HEK293 (cell line): ENCODE measurements around the gene VDR.

Experiments used
- CTCF ChIA-PET: fragments of 350-600 bp; formaldehyde crosslinking; extraction: SDS; loops from one replicate; lab custom pipeline; 2021; ENCODE audit warnings: antibody characterized with exemption; lab: Yijun Ruan, JAX
- POLR2A ChIA-PET: fragments of 300-600 bp; formaldehyde crosslinking; extraction: SDS; loops from one replicate; lab custom pipeline; 2020; ENCODE audit warnings: antibody characterized with exemption, inconsistent platforms; lab: Yijun Ruan, JAX
- H3K27ac ChIP-seq: fragments of 200-500 bp; sonication (Bioruptor generic); 2 replicates; pipeline ENCODE4 v1.5.1; 2014; ENCODE audit warnings: low read depth, low read length, control low read depth, inconsistent platforms; ENCODE audit errors: extremely low read depth
- H3K36me3 ChIP-seq, 2 experiments: fragments of 200-500 bp in 1 of 2; sonication (Bioruptor generic) in 1 of 2; 1 replicate in 1 of 2; 2 replicates in 1 of 2; pipeline ENCODE4 v1.5.1; 2014 to 2017; ENCODE audit warnings: inconsistent platforms in 2 of 2, low read length in 2 of 2; ENCODE audit not compliant: control insufficient read depth in 2 of 2, insufficient read depth in 1 of 2
- H3K4me1 ChIP-seq: fragments of 200-500 bp; sonication (Bioruptor generic); 2 replicates; pipeline ENCODE4 v1.5.1; 2014; ENCODE audit warnings: mild to moderate bottlenecking, low read length, inconsistent platforms; ENCODE audit not compliant: control insufficient read depth, insufficient read depth
- H3K4me3 ChIP-seq: 2 replicates; pipeline ENCODE4 v1.5.1; 2011; ENCODE audit warnings: low read depth, mild to moderate bottlenecking, control low read depth, low read length, moderate library complexity
- H3K9me3 ChIP-seq: fragments of 200-500 bp; sonication (Bioruptor generic); 2 replicates; pipeline ENCODE4 v1.5.1; 2014; ENCODE audit warnings: low read depth, low read length, inconsistent platforms; ENCODE audit not compliant: control insufficient read depth, insufficient read depth
- EGR2 ChIP-seq: fragments of 450-650 bp; formaldehyde crosslinking; IDR thresholded peaks from 2 replicates; pipeline ENCODE4 v1.5.1; 2016; ENCODE audit warnings: low read depth, missing biosample characterization, missing genetic modification characterization
- GLIS1 ChIP-seq: fragments of 450-650 bp; formaldehyde crosslinking; IDR thresholded peaks from 2 replicates; pipeline ENCODE4 v1.5.1; 2016; ENCODE audit warnings: missing biosample characterization, missing genetic modification characterization
- WT1 ChIP-seq: fragments of 450-650 bp; formaldehyde crosslinking; IDR thresholded peaks from 2 replicates; pipeline ENCODE4 v1.5.1; 2016; ENCODE audit warnings: missing biosample characterization, missing genetic modification characterization
- ZBTB48 ChIP-seq: fragments of 450-650 bp; formaldehyde crosslinking; IDR thresholded peaks from 2 replicates; pipeline ENCODE4 v1.5.1; 2016; ENCODE audit warnings: missing biosample characterization, missing genetic modification characterization
- ZFHX2 ChIP-seq: fragments of 450-650 bp; formaldehyde crosslinking; conservative IDR thresholded peaks from 2 replicates; pipeline ENCODE4 v1.5.1; 2016; ENCODE audit warnings: missing biosample characterization, missing genetic modification characterization
- ZNF132 ChIP-seq: fragments of 450-650 bp; formaldehyde crosslinking; IDR thresholded peaks from 2 replicates; pipeline ENCODE4 v1.5.1; 2017; ENCODE audit warnings: missing biosample characterization, missing genetic modification characterization, borderline replicate concordance
- ZNF18 ChIP-seq: fragments of 450-650 bp; formaldehyde crosslinking; IDR thresholded peaks from 2 replicates; pipeline ENCODE4 v1.5.1; 2016; ENCODE audit warnings: missing biosample characterization, missing genetic modification characterization
- ZNF24 ChIP-seq: fragments of 450-650 bp; formaldehyde crosslinking; IDR thresholded peaks from 2 replicates; pipeline ENCODE4 v1.5.1; 2016; ENCODE audit warnings: missing biosample characterization, missing genetic modification characterization
- ZNF324 ChIP-seq: fragments of 450-650 bp; formaldehyde crosslinking; IDR thresholded peaks from 2 replicates; pipeline ENCODE4 v1.5.1; 2016; ENCODE audit warnings: missing biosample characterization, missing genetic modification characterization
- ZNF521 ChIP-seq: fragments of 450-650 bp; formaldehyde crosslinking; IDR thresholded peaks from 2 replicates; pipeline ENCODE4 v1.5.1; 2017; ENCODE audit warnings: missing biosample characterization, mild to moderate bottlenecking, missing genetic modification characterization
- TF ChIP-seq, protein P1 (sequence below): fragments of 450-650 bp; formaldehyde crosslinking; IDR thresholded peaks from 2 replicates; pipeline ENCODE4 v1.5.1; 2016; ENCODE audit warnings: missing biosample characterization, missing genetic modification characterization
- TF ChIP-seq, protein P2 (sequence below): fragments of 450-650 bp; formaldehyde crosslinking; IDR thresholded peaks from 2 replicates; pipeline ENCODE4 v1.5.1; 2016; ENCODE audit warnings: missing biosample characterization, missing genetic modification characterization

VDR gene

DNA sequence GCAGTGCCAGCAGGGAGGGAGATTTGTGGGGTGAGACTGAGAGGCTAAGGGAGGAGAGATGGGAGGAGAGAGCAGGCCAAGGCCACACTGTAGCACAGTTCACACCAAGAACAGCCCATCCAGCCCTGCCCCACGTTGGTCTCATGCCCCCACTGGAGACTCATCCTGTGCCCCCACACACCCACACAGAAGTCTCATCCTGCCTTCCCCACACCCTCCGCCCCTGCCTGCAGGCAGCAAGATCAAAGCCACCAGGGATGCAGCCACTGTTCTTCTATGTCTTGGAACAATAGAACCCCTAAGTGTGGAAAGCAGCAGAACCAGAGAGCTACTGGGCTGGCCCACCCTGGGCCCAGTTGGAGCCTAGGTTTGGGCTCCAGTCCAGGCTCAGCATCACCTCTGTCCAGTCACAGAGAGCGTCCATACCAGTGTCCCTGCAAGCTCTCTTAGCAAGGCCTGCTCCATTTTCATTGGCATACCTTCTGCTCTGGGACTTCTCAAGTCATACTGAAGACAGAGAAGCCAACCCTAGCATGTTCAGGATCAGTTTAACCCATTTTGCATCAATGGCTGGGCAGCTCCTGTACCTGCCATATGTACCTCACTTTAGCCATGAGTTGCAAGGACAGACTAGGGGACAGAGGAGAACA lies 53.4 kb downstream of the VDR start:
- Histone ChIP-seq H3K36me3 (no peaks in the 10 kb centered on the region), H3K9me3 (no peaks in the 10 kb centered on the region), H3K27ac (no peak overlapping the region), H3K4me3 (no peak overlapping the region), H3K4me1 (peaks cover 3% of the 10 kb centered on the region; the same call in 1 of the 2 replicates)
- 0 out of 2 replicates have a peak, but pooled peaks have one; percentile 31 for TF ChIP-seq ZNF18 (tag by site-specific recombination)
- peak; percentile 80 for TF ChIP-seq ZFHX2 (tag by site-specific recombination)
- TF ChIP-seq ZNF324, result no peak
- TF ChIP-seq WT1 (tag by site-specific recombination), result no peak
- no peak for TF ChIP-seq ZNF132
- TF ChIP-seq EGR2 (tag by site-specific recombination), result peak; percentile 81
- CTCF ChIA-PET, result interaction anchor here (0.6 to 5.0 kb wide), 5 partner anchors 12 to 338 kb away, joined by 3 to 42 read pairs (median 7); partner anchors contain the start of gene VDR
- POLR2A ChIA-PET, result interaction anchor here (0.7 to 0.8 kb wide), 2 partner anchors 33 to 273 kb away, joined by 3 to 4 read pairs; no protein-coding TSS in a partner anchor

DNA sequence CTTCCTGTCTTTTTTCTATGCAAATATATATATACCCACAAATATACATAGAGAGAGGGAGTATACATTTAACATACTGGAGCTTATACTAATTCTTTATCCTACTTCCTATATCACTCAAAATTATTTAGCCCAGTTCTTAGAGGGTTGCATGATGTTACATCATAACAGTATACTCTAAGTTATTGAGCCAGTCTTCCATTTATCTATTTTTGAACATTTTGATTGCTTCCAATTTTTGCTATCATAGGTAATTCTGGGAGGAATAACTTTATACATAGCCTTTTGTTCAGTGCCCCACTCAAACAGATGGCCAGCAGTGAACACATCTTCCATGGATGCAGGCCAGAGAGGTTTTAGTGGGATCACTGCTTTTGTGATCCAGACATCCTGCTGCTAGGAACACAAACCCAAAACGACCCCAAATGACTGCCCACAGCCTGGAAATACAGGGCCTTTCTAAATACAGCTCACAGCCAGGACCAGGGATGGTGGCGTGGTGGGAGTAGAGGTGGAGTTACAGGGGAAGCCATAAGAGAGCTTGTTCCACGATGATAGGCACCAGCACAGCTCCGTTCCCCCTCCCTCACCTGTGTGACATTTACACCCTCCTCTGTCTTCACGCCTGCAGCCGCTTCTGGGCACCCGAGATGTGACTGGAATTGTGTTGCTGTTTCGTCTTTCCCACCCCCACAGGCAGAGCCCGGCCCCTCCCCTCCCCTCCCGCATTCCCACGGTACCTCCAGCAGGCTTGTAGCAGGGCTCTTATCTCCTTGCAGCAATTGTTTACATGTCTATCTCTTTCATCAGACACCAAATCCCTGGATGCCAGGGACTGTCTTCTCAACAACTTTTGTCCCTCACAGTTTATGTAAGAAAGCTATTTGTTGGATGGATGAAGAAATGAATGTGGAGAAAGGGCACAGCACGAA lies 54.4 kb downstream of the VDR start:
- no peaks in the 10 kb centered on the region for H3K36me3 ChIP-seq
- no peak overlapping the region for H3K4me3 ChIP-seq
- TF ChIP-seq, protein P1, sequence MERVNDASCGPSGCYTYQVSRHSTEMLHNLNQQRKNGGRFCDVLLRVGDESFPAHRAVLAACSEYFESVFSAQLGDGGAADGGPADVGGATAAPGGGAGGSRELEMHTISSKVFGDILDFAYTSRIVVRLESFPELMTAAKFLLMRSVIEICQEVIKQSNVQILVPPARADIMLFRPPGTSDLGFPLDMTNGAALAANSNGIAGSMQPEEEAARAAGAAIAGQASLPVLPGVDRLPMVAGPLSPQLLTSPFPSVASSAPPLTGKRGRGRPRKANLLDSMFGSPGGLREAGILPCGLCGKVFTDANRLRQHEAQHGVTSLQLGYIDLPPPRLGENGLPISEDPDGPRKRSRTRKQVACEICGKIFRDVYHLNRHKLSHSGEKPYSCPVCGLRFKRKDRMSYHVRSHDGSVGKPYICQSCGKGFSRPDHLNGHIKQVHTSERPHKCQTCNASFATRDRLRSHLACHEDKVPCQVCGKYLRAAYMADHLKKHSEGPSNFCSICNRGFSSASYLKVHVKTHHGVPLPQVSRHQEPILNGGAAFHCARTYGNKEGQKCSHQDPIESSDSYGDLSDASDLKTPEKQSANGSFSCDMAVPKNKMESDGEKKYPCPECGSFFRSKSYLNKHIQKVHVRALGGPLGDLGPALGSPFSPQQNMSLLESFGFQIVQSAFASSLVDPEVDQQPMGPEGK (tag by site-specific recombination), result peak; percentile 56; the same call in 1 of the 2 replicates
- TF ChIP-seq ZBTB48 (peak; percentile 92), ZNF521 (tag by site-specific recombination) (no peak), GLIS1 (tag by site-specific recombination) (peak; percentile 61), ZNF24 (tag by site-specific recombination) (0 out of 2 replicates have a peak, but pooled peaks have one; percentile 16)
- TF ChIP-seq, protein P2, sequence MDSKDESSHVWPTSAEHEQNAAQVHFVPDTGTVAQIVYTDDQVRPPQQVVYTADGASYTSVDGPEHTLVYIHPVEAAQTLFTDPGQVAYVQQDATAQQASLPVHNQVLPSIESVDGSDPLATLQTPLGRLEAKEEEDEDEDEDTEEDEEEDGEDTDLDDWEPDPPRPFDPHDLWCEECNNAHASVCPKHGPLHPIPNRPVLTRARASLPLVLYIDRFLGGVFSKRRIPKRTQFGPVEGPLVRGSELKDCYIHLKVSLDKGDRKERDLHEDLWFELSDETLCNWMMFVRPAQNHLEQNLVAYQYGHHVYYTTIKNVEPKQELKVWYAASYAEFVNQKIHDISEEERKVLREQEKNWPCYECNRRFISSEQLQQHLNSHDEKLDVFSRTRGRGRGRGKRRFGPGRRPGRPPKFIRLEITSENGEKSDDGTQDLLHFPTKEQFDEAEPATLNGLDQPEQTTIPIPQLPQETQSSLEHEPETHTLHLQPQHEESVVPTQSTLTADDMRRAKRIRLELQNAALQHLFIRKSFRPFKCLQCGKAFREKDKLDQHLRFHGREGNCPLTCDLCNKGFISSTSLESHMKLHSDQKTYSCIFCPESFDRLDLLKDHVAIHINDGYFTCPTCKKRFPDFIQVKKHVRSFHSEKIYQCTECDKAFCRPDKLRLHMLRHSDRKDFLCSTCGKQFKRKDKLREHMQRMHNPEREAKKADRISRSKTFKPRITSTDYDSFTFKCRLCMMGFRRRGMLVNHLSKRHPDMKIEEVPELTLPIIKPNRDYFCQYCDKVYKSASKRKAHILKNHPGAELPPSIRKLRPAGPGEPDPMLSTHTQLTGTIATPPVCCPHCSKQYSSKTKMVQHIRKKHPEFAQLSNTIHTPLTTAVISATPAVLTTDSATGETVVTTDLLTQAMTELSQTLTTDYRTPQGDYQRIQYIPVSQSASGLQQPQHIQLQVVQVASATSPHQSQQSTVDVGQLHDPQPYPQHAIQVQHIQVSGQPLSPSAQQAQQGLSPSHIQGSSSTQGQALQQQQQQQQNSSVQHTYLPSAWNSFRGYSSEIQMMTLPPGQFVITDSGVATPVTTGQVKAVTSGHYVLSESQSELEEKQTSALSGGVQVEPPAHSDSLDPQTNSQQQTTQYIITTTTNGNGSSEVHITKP, result 0 out of 2 replicates have a peak, but pooled peaks have one; percentile 11
- TF ChIP-seq, all 188 proteins: peak for 5
- ChIA-PET POLR2A (interaction anchor here (0.7 to 0.8 kb wide), 2 partner anchors 34 to 274 kb away, joined by 3 to 4 read pairs; no protein-coding TSS in a partner anchor), CTCF (interaction anchor here (0.7 to 5.0 kb wide), 6 partner anchors 11 to 339 kb away, joined by 3 to 42 read pairs (median 4); partner anchors contain the start of gene VDR)
- Histone ChIP-seq H3K4me1 (peaks cover 3% of the 10 kb centered on the region; the same call in 1 of the 2 replicates), H3K27ac (no peak overlapping the region), H3K9me3 (no peaks in the 10 kb centered on the region)
